G401 (cell line): ENCODE measurements around the gene MTA1. TPM values are rescaled to one million over a fixed set of nuclear protein-coding genes. Genes with fewer than 3 reads are reported as not detected.

ENCODE experiments used
- DNase-seq: peaks from one replicate; pipeline ENCODE4 v3.0.0-alpha.2; 2015; ENCODE audit warnings: low spot score
- in situ Hi-C: cut with HindIII; loops from 2 replicates; pipeline ENCODE4 v1.10.0; 2016; ENCODE audit warnings: low sequenced_read_pairs, mixed read lengths
- total RNA-seq: library from RNA; depleted of rRNA; stranded (reverse); fragments of >200 nt; shearing (Covaris generic); gene quantifications from 2 replicates; pipeline ENCODE4 v1.2.3, GENCODE V29; 2014

Gene MTA1
- total RNA-seq, 1 experiment from 2014 or later, result 55.1 TPM

GRCh38 chr14:105488781-105489541 lies 69.3 kb downstream of the MTA1 start:
- no peak for DNase-seq
- in situ Hi-C loops, result no loop called here

GRCh38 chr14:105489542-105490266 lies 70.1 kb downstream of the MTA1 start:
- peak; percentile 92 for DNase-seq
- in situ Hi-C loops, result no loop called here

GRCh38 chr14:105490267-105490571 lies 70.6 kb downstream of the MTA1 start:
- in situ Hi-C loops, result no loop called here
- DNase-seq, result no peak

GRCh38 chr14:105490572-105491365 lies 71.1 kb downstream of the MTA1 start, which contains the start of gene TEDC1:
TEDC1 (plus strand) TSS chr14:105491246; CDS start chr14:105491376, 130 bp downstream.
- DNase-seq, result peak; percentile 100
- in situ Hi-C loops, result no loop called here

GRCh38 chr14:105491366-105491973 lies 71.8 kb downstream of the MTA1 start:
- DNase-seq, result no peak
- in situ Hi-C loops, result no loop called here

- in situ Hi-C loops, result no loop called here
- DNase-seq, result no peak
Observed at GRCh38 chr14:105492031-105492970, 72.7 kb downstream of the MTA1 start.

GRCh38 chr14:105492971-105493871 lies 73.6 kb downstream of the MTA1 start:
- no peak for DNase-seq

GRCh38 chr14:105493921-105494605 lies 74.4 kb downstream of the MTA1 start:
- in situ Hi-C loops, result no loop called here

More at GRCh38 chr14:105492971-105493871, 73.6 kb downstream of the MTA1 start:
- in situ Hi-C loops, result no loop called here

GRCh38 chr14:105494606-105494929 lies 74.9 kb downstream of the MTA1 start:
- in situ Hi-C loops, result no loop called here
- no peak for DNase-seq

More at GRCh38 chr14:105493921-105494605, 74.4 kb downstream of the MTA1 start:
- no peak for DNase-seq

- in situ Hi-C loops, result no loop called here
- DNase-seq, result peak; percentile 55
Observed at GRCh38 chr14:105495101-105495989, 75.7 kb downstream of the MTA1 start.

- in situ Hi-C loops, result no loop called here
- no peak for DNase-seq
Observed at GRCh38 chr14:105495990-105496830, 76.6 kb downstream of the MTA1 start.

- no peak for DNase-seq
- in situ Hi-C loops, result no loop called here
Observed at GRCh38 chr14:105496831-105497591, 77.4 kb downstream of the MTA1 start.

- in situ Hi-C loops, result no loop called here
- no peak for DNase-seq
Observed at GRCh38 chr14:105497671-105498429, 78.2 kb downstream of the MTA1 start.
